GM19023 (cell line): ENCODE data around the gene TSPEAR.

Source experiments
- ATAC-seq: cut with Tn5 transposase; IDR thresholded peaks from one replicate; pipeline ENCODE4 v1.9.1; 2021; ENCODE audit warnings: mild to moderate bottlenecking, moderate library complexity; ENCODE audit not compliant: unreplicated experiment

The TSPEAR gene

GRCh38 chr21:44478801-44479167, 232.6 kb downstream of the TSPEAR start:
- no peak for ATAC-seq

GRCh38 chr21:44478124-44478800, 233.1 kb downstream of the TSPEAR start:
- no peak for ATAC-seq

GRCh38 chr21:44477712-44478111, 233.7 kb downstream of the TSPEAR start:
- no peak for ATAC-seq

GRCh38 chr21:44477131-44477530, 234.2 kb downstream of the TSPEAR start:
- no peak for ATAC-seq

- no peak for ATAC-seq
Observed at GRCh38 chr21:44475266-44475845, 236.0 kb downstream of the TSPEAR start.

- ATAC-seq = no peak
Observed at GRCh38 chr21:44473915-44474555, 237.3 kb downstream of the TSPEAR start.

GRCh38 chr21:44471996-44472395, 239.4 kb downstream of the TSPEAR start:
- ATAC-seq = no peak

GRCh38 chr21:44471341-44471740, 240.0 kb downstream of the TSPEAR start:
- no peak for ATAC-seq

GRCh38 chr21:44467859-44468195, 243.5 kb downstream of the TSPEAR start:
- ATAC-seq = no peak

- ATAC-seq = no peak
Observed at GRCh38 chr21:44466996-44467858, 244.1 kb downstream of the TSPEAR start.

- ATAC-seq = no peak
Observed at GRCh38 chr21:44466351-44466954, 244.9 kb downstream of the TSPEAR start.

GRCh38 chr21:44464351-44464750, 247.0 kb downstream of the TSPEAR start:
- no peak for ATAC-seq

- no peak for ATAC-seq
Observed at GRCh38 chr21:44463724-44464123, 247.6 kb downstream of the TSPEAR start.

GRCh38 chr21:44462834-44463200, 248.6 kb downstream of the TSPEAR start:
- ATAC-seq = no peak

GRCh38 chr21:44462086-44462833, 249.1 kb downstream of the TSPEAR start:
- no peak for ATAC-seq

- ATAC-seq = no peak
Observed at GRCh38 chr21:44461464-44462001, 249.8 kb downstream of the TSPEAR start.

- no peak for ATAC-seq
Observed at GRCh38 chr21:44461005-44461404, 250.4 kb downstream of the TSPEAR start.

- no peak for ATAC-seq
Observed at GRCh38 chr21:44460441-44460755, 251.0 kb downstream of the TSPEAR start.

- ATAC-seq = no peak
Observed at GRCh38 chr21:44459712-44460440, 251.5 kb downstream of the TSPEAR start.
